Caco-2 (cell line): Measurements from ENCODE around the gene PRKCB. TPM values are rescaled to one million over a fixed set of nuclear protein-coding genes. Genes with fewer than 3 reads are reported as not detected.

Experiments used
- BruUV-seq: library from RNA; stranded (reverse); fragments of 400-500 nt; replicated peaks from 2 replicates; lab custom pipeline; 2021; lab: Mats Ljungman, UMichigan
- CTCF ChIA-PET: fragments of 300-600 bp; sonication (Branson Sonifier 250); formaldehyde crosslinking; loops from one replicate; lab custom pipeline; 2022; ENCODE audit warnings: antibody characterized with exemption; lab: Charles Lee
- POLR2A ChIA-PET: fragments of 300-600 bp; sonication (Branson Sonifier 250); formaldehyde crosslinking; loops from one replicate; lab custom pipeline; 2022; ENCODE audit warnings: antibody characterized with exemption; lab: Charles Lee
- DNase-seq, 2 experiments: peaks; one replicate each; pipeline versions ENCODE4 v3.0.0 to v3.0.0-alpha.2; 2020 to 2022
- H3K27me3 ChIP-seq: replicated peaks from 2 replicates; pipeline ENCODE4 v1.6.0; 2011; ENCODE audit warnings: low read length; ENCODE audit not compliant: control insufficient read depth, insufficient read depth
- H3K36me3 ChIP-seq: 2 replicates; pipeline ENCODE4 v1.5.1; 2011; ENCODE audit warnings: low read length; ENCODE audit not compliant: control insufficient read depth, insufficient read depth
- H3K4me1 ChIP-seq: fragments of 250-450 bp; sonication (Bioruptor Pico); 2 replicates; pipeline ENCODE4 v1.5.1; 2020; ENCODE audit warnings: mild to moderate bottlenecking
- H3K4me3 ChIP-seq: 2 replicates; pipeline ENCODE4 v1.5.1; 2011; ENCODE audit warnings: low read depth, mild to moderate bottlenecking, control low read depth, low read length
- H3K9me3 ChIP-seq: fragments of 250-450 bp; sonication (Bioruptor Pico); 2 replicates; pipeline ENCODE4 v1.5.1; 2020; ENCODE audit warnings: mild to moderate bottlenecking, moderate library complexity
- H3K27ac Mint-ChIP-seq: one replicate; pipeline ENCODE4 v1.8.0; 2022; ENCODE audit warnings: mixed read lengths; ENCODE audit not compliant: unreplicated experiment
- H3K27me3 Mint-ChIP-seq: one replicate; pipeline ENCODE4 v1.8.0; 2022; ENCODE audit warnings: mixed read lengths; ENCODE audit not compliant: insufficient read depth, unreplicated experiment
- H3K36me3 Mint-ChIP-seq: one replicate; pipeline ENCODE4 v1.8.0; 2022; ENCODE audit warnings: mild to moderate bottlenecking, mixed read lengths; ENCODE audit not compliant: insufficient read depth, unreplicated experiment
- H3K4me1 Mint-ChIP-seq: one replicate; pipeline ENCODE4 v1.8.0; 2022; ENCODE audit warnings: low read depth, mixed read lengths; ENCODE audit not compliant: unreplicated experiment
- H3K4me3 Mint-ChIP-seq: one replicate; pipeline ENCODE4 v1.8.0; 2022; ENCODE audit warnings: mild to moderate bottlenecking, moderate library complexity, mixed read lengths; ENCODE audit not compliant: unreplicated experiment
- H3K9me3 Mint-ChIP-seq: one replicate; pipeline ENCODE4 v1.8.0; 2022; ENCODE audit warnings: mixed read lengths; ENCODE audit not compliant: unreplicated experiment
- intact Hi-C: fragments of 100-400 bp; cut with micrococcal nuclease; formaldehyde crosslinking; loops from one replicate; pipeline ENCODE4 v1.10.0; 2022; ENCODE audit not compliant: unreplicated experiment
- total RNA-seq: library from RNA; stranded (reverse); gene quantifications from 2 replicates; pipeline ENCODE4 v1.2.3, GENCODE V29; 2022
- TF ChIP-seq, protein P1 (sequence below), 2 experiments: fragments of 200-600 bp in 1 of 2; IDR thresholded peaks; 1 replicate in 1 of 2; 2 replicates in 1 of 2; pipeline versions ENCODE4 v1.5.1 to v1.8.0; 2011 to 2022; ENCODE audit warnings: antibody characterized with exemption in 1 of 2, control low read depth in 1 of 2, inconsistent platforms in 1 of 2, low read depth in 1 of 2, low read length in 1 of 2, mild to moderate bottlenecking in 1 of 2, moderate library complexity in 1 of 2; ENCODE audit not compliant: insufficient read depth in 1 of 2, severe bottlenecking in 1 of 2, unreplicated experiment in 1 of 2

PRKCB gene
- total RNA-seq, 1 experiment from 2014 or later = not detected

DNA sequence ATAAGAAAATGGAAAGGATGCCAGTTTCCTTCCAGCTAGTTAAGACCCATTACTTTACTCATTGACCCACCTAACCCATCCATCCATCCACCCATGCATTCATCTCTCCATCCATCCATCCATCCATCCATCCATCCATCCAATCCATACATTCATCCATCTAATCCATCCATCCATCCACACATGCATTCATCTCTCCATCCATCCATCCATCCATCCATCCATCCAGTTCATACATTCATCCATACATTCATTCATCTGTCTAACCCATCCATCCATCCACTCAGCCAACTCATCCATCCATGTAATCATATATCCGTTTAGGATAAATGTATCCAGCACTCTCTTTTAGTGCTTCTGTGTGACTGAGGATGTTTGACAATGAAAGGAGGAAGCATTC is 241.5 kb downstream of the PRKCB start:
- intact Hi-C loops = no loop called here
- H3K4me3 Mint-ChIP-seq = no peak overlapping the region
- CTCF ChIA-PET = no interaction called here
- H3K36me3 Mint-ChIP-seq = no peaks in the 10 kb centered on the region
- H3K36me3 ChIP-seq = no peaks in the 10 kb centered on the region
- TF ChIP-seq, protein P1, sequence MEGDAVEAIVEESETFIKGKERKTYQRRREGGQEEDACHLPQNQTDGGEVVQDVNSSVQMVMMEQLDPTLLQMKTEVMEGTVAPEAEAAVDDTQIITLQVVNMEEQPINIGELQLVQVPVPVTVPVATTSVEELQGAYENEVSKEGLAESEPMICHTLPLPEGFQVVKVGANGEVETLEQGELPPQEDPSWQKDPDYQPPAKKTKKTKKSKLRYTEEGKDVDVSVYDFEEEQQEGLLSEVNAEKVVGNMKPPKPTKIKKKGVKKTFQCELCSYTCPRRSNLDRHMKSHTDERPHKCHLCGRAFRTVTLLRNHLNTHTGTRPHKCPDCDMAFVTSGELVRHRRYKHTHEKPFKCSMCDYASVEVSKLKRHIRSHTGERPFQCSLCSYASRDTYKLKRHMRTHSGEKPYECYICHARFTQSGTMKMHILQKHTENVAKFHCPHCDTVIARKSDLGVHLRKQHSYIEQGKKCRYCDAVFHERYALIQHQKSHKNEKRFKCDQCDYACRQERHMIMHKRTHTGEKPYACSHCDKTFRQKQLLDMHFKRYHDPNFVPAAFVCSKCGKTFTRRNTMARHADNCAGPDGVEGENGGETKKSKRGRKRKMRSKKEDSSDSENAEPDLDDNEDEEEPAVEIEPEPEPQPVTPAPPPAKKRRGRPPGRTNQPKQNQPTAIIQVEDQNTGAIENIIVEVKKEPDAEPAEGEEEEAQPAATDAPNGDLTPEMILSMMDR (IDR thresholded peaks at IDR 0.05; ENCODE audit: insufficient read depth in 1 of 2, low read depth in 1 of 2, low read length in 1 of 2, severe bottlenecking in 1 of 2, unreplicated experiment in 1 of 2) = no peak
- POLR2A ChIA-PET = no interaction called here
- H3K27ac Mint-ChIP-seq = no peak overlapping the region
- H3K4me1 ChIP-seq = no peaks in the 10 kb centered on the region
- H3K4me1 Mint-ChIP-seq = no peaks in the 10 kb centered on the region
- DNase-seq = no peak
- no peaks in the 10 kb centered on the region for H3K9me3 Mint-ChIP-seq
- peaks cover 16% of the 10 kb centered on the region for H3K27me3 Mint-ChIP-seq
- H3K4me3 ChIP-seq = no peak overlapping the region
- H3K27me3 ChIP-seq = no peaks in the 10 kb centered on the region
- H3K9me3 ChIP-seq = no peaks in the 10 kb centered on the region
- no TSS peak for BruUV-seq

DNA sequence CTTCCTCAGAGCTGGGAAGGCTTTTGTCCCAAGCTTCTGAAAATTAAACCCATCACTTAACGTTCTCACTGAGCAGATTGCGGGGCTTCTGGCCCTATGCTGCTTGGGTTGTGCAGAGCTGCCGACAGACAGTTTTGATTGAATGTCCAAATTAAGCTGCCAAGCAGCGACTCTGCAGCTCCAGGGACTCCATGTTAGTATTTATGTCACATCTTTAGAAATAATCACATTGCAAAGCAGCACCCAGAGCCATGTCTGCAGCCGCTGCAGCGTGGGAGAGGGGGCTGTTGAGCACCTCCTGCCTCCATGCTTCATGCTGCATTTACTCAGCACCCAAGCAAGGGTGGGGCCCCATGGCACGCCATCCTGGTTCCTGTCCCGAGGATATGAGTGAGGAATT is 242.2 kb downstream of the PRKCB start:
- intact Hi-C loops = no loop called here
- Mint-ChIP-seq H3K9me3 (no peaks in the 10 kb centered on the region), H3K27me3 (peaks cover 14% of the 10 kb centered on the region), H3K36me3 (no peaks in the 10 kb centered on the region), H3K27ac (no peak overlapping the region), H3K4me3 (no peak overlapping the region), H3K4me1 (no peaks in the 10 kb centered on the region)
- TF ChIP-seq, protein P1 (IDR thresholded peaks at IDR 0.05; ENCODE audit: insufficient read depth in 1 of 2, low read depth in 1 of 2, low read length in 1 of 2, severe bottlenecking in 1 of 2, unreplicated experiment in 1 of 2) = no peak
- H3K4me1 ChIP-seq = no peaks in the 10 kb centered on the region
- DNase-seq = no peak
- ChIA-PET POLR2A (no interaction called here), CTCF (no interaction called here)
- no peaks in the 10 kb centered on the region for H3K9me3 ChIP-seq
- no peak overlapping the region for H3K4me3 ChIP-seq
- no peaks in the 10 kb centered on the region for H3K36me3 ChIP-seq
- BruUV-seq = no TSS peak
- no peaks in the 10 kb centered on the region for H3K27me3 ChIP-seq

DNA sequence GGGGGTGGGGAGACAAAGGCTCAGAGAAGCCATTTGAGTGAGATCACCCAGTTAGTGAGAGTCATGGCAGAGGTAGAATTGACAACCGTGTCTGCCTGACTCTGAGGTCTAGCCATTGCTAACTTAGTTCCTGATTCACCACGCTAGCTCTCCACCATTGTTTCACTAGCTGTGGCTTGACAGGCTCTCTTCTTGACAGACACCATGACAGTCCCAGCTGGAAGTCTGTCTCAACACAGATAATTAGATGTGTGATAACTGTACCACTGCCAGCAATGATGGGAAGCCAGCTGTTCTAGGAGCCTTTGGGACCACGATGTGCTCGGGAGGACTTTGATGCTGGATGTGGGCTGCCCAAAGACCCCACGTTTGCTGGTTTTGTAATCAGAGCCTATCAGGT is 249.9 kb downstream of the PRKCB start:
- CTCF ChIA-PET = no interaction called here
- H3K27me3 Mint-ChIP-seq = peaks cover 7% of the 10 kb centered on the region
- intact Hi-C loops = no loop called here
- Histone ChIP-seq H3K36me3 (no peaks in the 10 kb centered on the region), H3K4me1 (no peaks in the 10 kb centered on the region), H3K9me3 (no peaks in the 10 kb centered on the region), H3K4me3 (no peak overlapping the region), H3K27me3 (no peaks in the 10 kb centered on the region)
- TF ChIP-seq, protein P1 (IDR thresholded peaks at IDR 0.05; ENCODE audit: insufficient read depth in 1 of 2, low read depth in 1 of 2, low read length in 1 of 2, severe bottlenecking in 1 of 2, unreplicated experiment in 1 of 2) = no peak
- no peaks in the 10 kb centered on the region for H3K36me3 Mint-ChIP-seq
- peaks cover 9% of the 10 kb centered on the region for H3K9me3 Mint-ChIP-seq
- no peak overlapping the region for H3K4me3 Mint-ChIP-seq
- BruUV-seq = no TSS peak
- H3K4me1 Mint-ChIP-seq = no peaks in the 10 kb centered on the region
- no peak for DNase-seq
- POLR2A ChIA-PET = no interaction called here
- no peak overlapping the region for H3K27ac Mint-ChIP-seq
